HG02588 (cell line): Measurements from ENCODE around the gene SLC44A3.

Experiments
- ATAC-seq: cut with Tn5 transposase; IDR thresholded peaks from one replicate; pipeline ENCODE4 v1.9.1; 2021; ENCODE audit warnings: mild to moderate bottlenecking, moderate library complexity; ENCODE audit not compliant: unreplicated experiment

Gene SLC44A3

DNA sequence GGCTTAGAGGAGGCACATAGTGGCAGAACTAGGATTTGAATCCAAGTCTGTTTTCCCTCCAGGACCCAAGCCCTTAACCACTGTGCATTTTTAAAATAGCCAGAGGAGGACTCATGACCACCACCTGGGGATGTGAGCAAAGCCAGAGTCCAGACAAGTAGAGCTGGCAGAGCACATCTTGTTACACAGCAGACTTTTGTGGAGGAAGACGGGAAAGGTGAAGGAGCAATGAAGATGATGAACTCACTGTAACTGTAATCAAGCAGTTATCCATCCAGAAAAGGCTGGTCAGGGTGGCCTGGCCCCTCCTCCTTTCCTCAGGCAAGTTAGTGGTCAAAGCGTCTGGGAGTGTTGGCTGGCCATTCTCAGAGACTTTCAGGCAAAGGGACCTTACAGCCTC is 50.9 kb downstream of the SLC44A3 start:
- ATAC-seq, result no peak

- no peak for ATAC-seq
Observed at GRCh38 chr1:94872771-94873495, 52.8 kb downstream of the SLC44A3 start.

- peak; percentile 66 for ATAC-seq
Observed at GRCh38 chr1:94873520-94874351, 53.6 kb downstream of the SLC44A3 start.

DNA sequence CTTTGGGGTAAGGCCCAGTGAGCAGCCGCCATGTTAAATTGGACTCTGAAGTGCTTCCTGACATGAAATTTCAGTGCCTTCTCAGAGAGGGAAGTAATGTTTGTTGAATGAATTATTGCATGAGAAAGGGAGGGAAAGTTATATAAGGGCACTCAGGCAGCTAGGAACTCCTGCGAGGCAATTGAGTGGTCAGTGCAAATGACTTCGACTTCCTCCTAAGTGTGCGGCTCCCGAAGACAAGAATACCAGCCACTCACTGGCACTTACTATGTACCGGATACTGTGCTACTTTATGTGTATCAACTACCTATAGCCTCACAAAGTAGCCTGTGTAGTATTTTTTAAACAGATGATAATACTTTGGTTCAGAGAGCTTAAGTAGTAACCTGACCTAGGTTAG is 54.3 kb downstream of the SLC44A3 start:
- no peak for ATAC-seq

GRCh38 chr1:94875794-94876193 is 55.6 kb downstream of the SLC44A3 start:
- no peak for ATAC-seq

DNA sequence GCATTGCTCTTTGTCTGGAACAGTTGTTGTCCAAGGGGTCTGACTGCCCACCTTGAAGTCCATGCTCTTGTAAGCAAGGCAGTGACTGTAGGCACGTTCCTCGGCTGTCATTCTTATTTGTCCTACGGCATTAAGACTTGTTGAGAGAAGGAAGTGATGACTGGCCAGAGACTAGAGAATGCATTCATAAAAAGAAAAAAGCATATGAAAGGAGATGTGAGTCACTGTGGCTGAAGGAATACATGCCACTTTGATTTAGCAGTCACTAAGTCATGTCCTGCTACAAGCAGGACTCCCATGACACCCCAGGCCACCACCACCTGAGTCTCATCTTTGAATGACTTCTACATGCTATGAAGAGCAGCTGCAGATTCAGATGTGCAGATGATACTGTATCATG is 56.2 kb downstream of the SLC44A3 start:
- ATAC-seq, result no peak

DNA sequence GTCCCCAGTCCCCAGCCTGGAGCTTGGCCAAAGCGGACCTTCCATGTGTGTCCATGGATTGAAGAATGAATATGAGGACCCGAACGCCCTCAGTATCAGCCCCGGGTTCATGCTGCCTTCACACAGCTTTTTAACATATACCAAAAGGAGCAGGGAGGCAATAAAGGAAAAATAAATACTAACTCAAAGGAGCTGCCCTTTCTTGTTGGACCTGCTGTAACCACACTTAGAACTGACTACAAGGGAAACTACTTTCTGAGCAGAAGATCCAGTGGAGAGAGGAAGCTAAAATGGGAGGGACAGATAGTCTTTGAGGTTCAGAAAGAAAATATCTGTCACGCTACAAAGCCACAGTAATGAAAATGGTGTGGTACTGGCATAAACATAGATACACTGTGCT is 58.2 kb downstream of the SLC44A3 start:
- ATAC-seq, result no peak

GRCh38 chr1:94883691-94884090 is 63.5 kb downstream of the SLC44A3 start:
- no peak for ATAC-seq

DNA sequence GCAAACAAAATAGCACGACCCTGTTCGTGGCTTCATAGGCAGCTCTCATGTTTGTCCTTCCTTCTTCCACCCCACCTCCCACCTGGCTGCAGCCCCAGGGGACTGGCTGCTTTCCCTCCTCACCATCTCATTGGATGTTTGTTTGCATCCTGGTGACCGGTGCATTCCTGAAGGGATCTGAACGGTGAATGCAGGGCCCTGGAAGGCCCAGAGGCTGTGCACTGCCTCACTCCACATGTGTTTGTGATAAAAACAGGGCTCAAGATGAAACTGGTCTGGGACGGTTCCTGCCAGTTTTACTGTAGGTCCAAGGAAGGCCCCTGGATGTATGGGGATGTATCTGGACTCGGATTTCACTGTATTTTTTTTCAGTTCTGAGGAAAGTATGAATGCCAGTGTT is 63.9 kb downstream of the SLC44A3 start:
- no peak for ATAC-seq

- ATAC-seq, result no peak
Observed at GRCh38 chr1:94884507-94884906, 64.3 kb downstream of the SLC44A3 start.

DNA sequence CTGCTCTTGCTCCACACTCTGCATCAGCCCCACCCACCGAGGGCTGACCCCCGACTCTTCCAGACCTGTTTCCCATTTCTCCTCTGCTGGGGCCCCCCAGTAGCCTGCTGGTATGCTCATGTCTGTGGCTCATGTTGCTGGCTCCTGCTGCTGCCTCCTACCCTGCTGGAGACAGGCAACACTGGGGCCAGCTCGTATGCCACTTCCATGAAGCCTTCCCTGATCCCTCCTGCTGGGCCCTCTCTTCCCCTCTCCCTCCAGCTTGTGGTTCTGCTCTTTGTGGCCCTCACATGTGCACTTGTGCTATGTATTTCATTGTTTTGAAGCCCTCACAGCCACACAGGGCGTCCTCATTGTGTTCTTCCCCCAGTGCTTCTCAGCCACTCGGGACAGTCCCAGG is 66.2 kb downstream of the SLC44A3 start:
- ATAC-seq, result no peak

GRCh38 chr1:94887106-94887505 is 66.9 kb downstream of the SLC44A3 start:
- ATAC-seq, result no peak

DNA sequence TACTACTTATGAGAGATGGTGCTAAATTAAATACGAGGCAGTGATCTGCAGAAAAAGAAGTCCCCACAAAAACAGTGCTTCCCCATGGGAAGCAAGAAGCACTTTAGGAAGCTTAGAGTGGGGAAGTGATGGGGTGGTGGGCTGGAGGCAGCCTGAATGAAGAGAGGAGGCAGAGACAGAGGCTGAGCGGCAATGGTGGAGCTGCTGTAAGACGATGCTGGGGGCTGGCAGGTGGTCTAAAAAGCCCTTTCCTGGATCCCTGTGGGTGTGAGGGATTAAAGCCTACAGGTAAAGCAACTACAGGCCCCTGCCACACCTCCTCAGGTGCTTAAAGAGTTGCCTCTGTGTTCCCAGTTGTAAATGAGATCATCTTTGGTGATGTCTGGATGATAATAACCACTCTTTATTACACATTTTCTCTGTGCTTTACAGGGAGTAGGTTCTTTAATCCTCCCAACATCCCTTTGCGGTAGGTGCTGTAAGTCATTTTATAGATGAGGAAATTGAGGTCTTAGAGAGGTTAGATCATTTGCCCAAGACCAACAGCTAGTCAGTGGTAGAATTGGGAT is 67.5 kb downstream of the SLC44A3 start:
- ATAC-seq, result no peak

- ATAC-seq, result no peak
Observed at GRCh38 chr1:94888201-94888600, 68.0 kb downstream of the SLC44A3 start.

- ATAC-seq, result no peak
Observed at GRCh38 chr1:94892604-94893254, 72.6 kb downstream of the SLC44A3 start.

DNA sequence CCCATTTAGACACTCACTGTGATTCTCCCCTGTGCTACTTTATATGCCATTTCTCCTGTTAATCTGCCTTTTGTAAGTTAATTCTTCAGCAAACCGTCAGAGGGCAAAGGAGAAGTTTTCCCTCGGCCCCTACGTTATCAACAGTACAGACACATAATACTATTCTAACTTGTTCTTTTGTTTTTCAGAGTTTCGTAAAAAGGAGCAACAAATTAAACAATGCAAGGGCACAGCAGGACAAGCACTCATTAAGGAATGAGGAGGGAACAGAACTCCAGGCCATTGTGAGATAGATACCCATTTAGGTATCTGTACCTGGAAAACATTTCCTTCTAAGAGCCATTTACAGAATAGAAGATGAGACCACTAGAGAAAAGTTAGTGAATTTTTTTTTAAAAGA is 74.5 kb downstream of the SLC44A3 start:
- no peak for ATAC-seq

GRCh38 chr1:94895518-94895917 is 75.4 kb downstream of the SLC44A3 start:
- ATAC-seq, result no peak

DNA sequence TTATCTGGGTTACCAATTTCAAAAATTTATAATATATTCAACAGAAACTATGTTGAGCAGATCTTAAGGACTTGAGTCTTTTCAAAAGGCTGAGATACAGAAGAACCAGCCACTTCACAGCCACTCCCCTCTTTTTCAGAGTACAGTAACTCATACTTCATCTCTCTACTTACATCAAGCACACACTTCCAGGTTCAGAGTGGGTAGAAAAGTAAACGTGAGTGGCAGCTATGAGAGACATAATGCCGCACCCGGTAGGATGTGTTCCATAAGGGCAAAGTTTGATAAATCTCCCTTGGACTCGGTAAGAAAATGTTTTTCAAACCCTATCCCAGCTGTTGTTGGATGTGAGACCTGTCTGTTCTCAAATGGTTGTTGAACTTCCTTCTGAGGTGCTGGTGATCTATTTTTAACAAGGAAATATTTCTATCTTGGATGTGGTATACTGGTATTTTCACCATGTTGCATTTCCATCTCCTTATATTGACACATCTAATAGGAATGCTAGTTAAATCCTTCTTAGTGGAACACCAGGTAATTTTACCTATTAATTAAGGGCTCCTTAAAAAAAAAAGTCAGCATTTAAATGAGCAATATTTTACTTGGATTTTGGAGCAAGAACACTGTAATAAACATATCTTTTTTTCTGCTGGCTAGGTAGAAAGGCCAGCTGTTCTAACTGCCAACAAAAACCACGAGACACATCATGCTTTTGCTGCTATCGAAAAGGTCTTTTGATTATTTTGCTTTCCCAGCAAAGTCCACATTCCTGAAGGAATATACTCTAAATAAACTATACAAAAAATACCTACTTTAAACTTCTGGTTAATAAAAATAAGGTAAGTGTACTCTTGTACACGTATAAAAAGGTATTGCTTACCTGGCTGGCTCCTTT is 78.6 kb downstream of the SLC44A3 start:
- ATAC-seq, result no peak

DNA sequence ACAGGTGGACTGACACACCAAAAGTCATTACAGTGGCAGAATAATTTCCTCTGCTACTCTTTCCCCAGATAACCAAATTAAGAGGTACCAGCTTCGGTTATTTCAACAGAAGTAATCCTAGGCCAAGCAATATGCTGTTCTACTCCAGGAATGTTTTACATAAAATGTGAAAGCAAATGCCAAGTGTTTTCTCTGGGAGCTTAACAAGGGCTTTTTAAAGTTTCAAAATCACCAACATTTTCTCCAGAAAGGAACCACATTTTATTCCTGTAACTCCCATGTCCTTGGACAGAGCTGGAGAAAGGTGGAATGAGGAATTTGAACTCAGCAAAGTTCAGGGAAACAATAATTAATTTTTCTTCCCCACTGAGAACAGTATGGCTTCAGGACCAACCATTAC is 79.6 kb downstream of the SLC44A3 start:
- no peak for ATAC-seq

DNA sequence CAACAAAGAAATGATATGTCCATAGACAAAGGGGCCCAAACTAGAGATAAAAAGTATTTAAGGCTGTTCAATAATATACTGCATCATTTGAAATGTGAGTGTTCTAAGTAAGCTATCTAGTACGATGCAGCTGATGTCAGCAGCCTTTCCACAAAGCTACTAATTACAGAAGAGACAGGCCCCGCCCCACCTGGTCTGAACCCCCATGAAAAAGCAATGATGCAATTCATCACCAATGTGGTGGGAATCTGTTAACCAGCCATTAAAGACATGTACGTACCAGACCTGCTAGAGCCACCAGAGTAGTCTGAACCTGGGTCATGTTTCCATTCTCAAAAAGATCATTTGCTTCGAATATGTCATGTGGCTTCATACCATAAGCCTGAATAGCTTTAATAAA is 81.7 kb downstream of the SLC44A3 start:
- ATAC-seq, result no peak
